Lower lobe of right lung (tissue), 2 donors: ENCODE measurements around the gene SEMA3A. TPM values are rescaled to one million over a fixed set of nuclear protein-coding genes. Genes with fewer than 3 reads are reported as not detected.
"Not testable (repeated sequence)": the region's sequence is repeated elsewhere in the genome, so short reads cannot be mapped to it uniquely, and the experiment has no call there.

Experiments used
- ATAC-seq, 2 donors: fragments of 200-7000 bp; cut with Tn5 transposase; one replicate each; pipeline ENCODE4 v1.9.1; 2020 to 2022; ENCODE audit warnings: mild to moderate bottlenecking in 2 of 2, moderate library complexity in 2 of 2
- DNase-seq: peaks from one replicate; pipeline ENCODE4 v3.0.0-alpha.2; 2020
- H3K27ac ChIP-seq: fragments of 200-600 bp; one replicate; pipeline ENCODE4 v1.8.0; 2022
- H3K27me3 ChIP-seq: fragments of 200-600 bp; one replicate; pipeline ENCODE4 v1.8.0; 2022; ENCODE audit warnings: low read depth
- H3K36me3 ChIP-seq: fragments of 200-600 bp; one replicate; pipeline ENCODE4 v1.8.0; 2022; ENCODE audit warnings: mild to moderate bottlenecking
- H3K4me1 ChIP-seq: fragments of 200-600 bp; one replicate; pipeline ENCODE4 v1.8.0; 2022
- H3K4me3 ChIP-seq: fragments of 200-600 bp; one replicate; pipeline ENCODE4 v1.8.0; 2022; ENCODE audit warnings: mild to moderate bottlenecking
- H3K9me3 ChIP-seq: fragments of 200-600 bp; one replicate; pipeline ENCODE4 v1.8.0; 2022
- CTCF ChIP-seq: fragments of 200-600 bp; IDR thresholded peaks from one replicate; pipeline ENCODE4 v1.8.0; 2022; ENCODE audit warnings: antibody characterized with exemption, mild to moderate bottlenecking
- intact Hi-C: fragments of 100-400 bp; cut with DNase I; formaldehyde crosslinking; loops from one replicate; pipeline ENCODE4 v1.11.0; 2022
- total RNA-seq: library from RNA; stranded (reverse); fragmentation: NEBNext Ultra II Directional; extraction: Animal tissue kit (Norgen Biotek cat#: 25700); gene quantifications from one replicate; pipeline ENCODE4 v1.2.1, GENCODE V29; 2021
- donor health status: DM: no; HTN: yes; CAD: no; lungs with severe emphysema.

SEMA3A gene
- total RNA-seq, 1 donor from 2014 or later, result 9.7 TPM

GRCh38 chr7:84055904-84056605 is 138.5 kb downstream of the SEMA3A start:
- no peaks in the 10 kb centered on the region for H3K27me3 ChIP-seq
- ATAC-seq, result no peak
- no peaks in the 10 kb centered on the region for H3K4me1 ChIP-seq
- H3K36me3 ChIP-seq, result no peaks in the 10 kb centered on the region
- intact Hi-C loops, result no loop called here
- no peak for DNase-seq
- no peak for TF ChIP-seq CTCF
- no peaks in the 10 kb centered on the region for H3K9me3 ChIP-seq
- H3K4me3 ChIP-seq, result no peak overlapping the region
- no peak overlapping the region for H3K27ac ChIP-seq

GRCh38 chr7:84055199-84055598 is 139.4 kb downstream of the SEMA3A start:
- H3K4me1 ChIP-seq, intact Hi-C loops, H3K36me3 ChIP-seq, H3K4me3 ChIP-seq, H3K27me3 ChIP-seq, H3K27ac ChIP-seq, DNase-seq, ATAC-seq, H3K9me3 ChIP-seq: not testable (repeated sequence)

GRCh38 chr7:84049071-84049836 is 145.3 kb downstream of the SEMA3A start:
- ATAC-seq (no peak), DNase-seq (no peak)
- Histone ChIP-seq H3K9me3 (no peaks in the 10 kb centered on the region), H3K27ac (no peak overlapping the region), H3K36me3 (no peaks in the 10 kb centered on the region), H3K27me3 (no peaks in the 10 kb centered on the region), H3K4me3 (no peak overlapping the region), H3K4me1 (no peaks in the 10 kb centered on the region)
- no peak for TF ChIP-seq CTCF
- intact Hi-C loops, result no loop called here

DNA sequence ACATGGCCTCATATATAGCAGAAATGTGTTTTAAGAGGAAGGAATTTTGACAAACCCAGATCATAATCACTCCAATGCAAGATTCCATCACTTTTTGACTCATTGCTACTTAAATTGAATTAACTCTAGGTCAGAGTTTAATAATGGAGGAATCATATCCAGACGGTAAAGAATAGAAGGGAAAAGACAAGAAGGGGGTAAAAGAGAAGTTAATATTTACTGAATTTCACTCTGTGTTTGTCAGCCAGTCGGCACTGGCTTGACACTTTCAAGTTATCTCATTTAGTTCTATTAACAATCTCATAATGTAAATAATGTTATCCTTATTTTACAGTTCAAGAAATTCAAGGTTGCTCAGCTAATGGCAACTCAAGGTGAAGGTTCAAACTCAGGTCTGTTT is 147.5 kb downstream of the SEMA3A start:
- DNase-seq, result no peak
- Histone ChIP-seq H3K27me3 (no peaks in the 10 kb centered on the region), H3K27ac (no peak overlapping the region), H3K4me1 (no peaks in the 10 kb centered on the region), H3K36me3 (no peaks in the 10 kb centered on the region), H3K9me3 (no peaks in the 10 kb centered on the region), H3K4me3 (no peak overlapping the region)
- no peak for TF ChIP-seq CTCF
- ATAC-seq, result no peak
- intact Hi-C loops, result no loop called here

GRCh38 chr7:84044834-84045233 is 149.8 kb downstream of the SEMA3A start:
- no peak for TF ChIP-seq CTCF
- no peaks in the 10 kb centered on the region for H3K9me3 ChIP-seq
- ATAC-seq, result no peak
- intact Hi-C loops, result no loop called here
- H3K27ac ChIP-seq, result no peak overlapping the region
- H3K4me1 ChIP-seq, result no peaks in the 10 kb centered on the region
- no peaks in the 10 kb centered on the region for H3K36me3 ChIP-seq
- H3K27me3 ChIP-seq, result no peaks in the 10 kb centered on the region
- DNase-seq, result no peak
- H3K4me3 ChIP-seq, result no peak overlapping the region

DNA sequence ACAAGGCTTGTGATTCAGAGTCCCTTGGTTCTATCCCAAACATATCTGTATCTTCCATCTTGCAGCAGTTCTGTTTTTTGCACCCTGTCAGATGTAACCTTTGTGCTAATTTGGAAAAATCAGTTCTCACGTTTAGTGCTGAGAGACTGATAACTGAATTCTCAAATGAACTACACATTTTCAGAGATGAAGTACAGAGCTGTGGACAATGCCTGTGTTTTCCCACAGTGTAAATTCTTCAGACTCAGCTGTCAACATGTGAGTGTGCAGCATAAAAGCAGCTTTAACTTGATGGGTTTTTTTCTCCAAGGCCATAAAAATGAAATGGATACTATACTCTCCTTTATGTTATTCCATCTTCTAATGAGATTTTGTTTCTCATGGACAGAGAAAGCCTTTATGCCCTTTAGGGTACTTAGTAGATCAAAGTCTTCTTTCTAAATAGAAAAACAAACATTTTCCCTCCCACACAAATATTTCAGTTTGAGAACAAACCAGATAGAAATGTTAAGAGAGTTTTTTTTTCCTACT is 150.9 kb downstream of the SEMA3A start:
- Histone ChIP-seq H3K9me3 (no peaks in the 10 kb centered on the region), H3K4me3 (no peak overlapping the region), H3K36me3 (no peaks in the 10 kb centered on the region), H3K4me1 (no peaks in the 10 kb centered on the region), H3K27me3 (no peaks in the 10 kb centered on the region), H3K27ac (no peak overlapping the region)
- no peak for ATAC-seq
- no peak for TF ChIP-seq CTCF
- DNase-seq, result no peak
- intact Hi-C loops, result no loop called here
